Brain microvascular endothelial cell (primary cell): ENCODE measurements around the gene CLEC1A.
"Not testable (repeated sequence)": the region's sequence is repeated elsewhere in the genome, so short reads cannot be mapped to it uniquely, and the experiment has no call there.

ENCODE experiments used
- DNase-seq: peaks from one replicate; pipeline ENCODE4 v3.0.0-alpha.2; 2020
- H3K27ac ChIP-seq: fragments of 250-450 bp; sonication (Bioruptor Pico); 2 replicates; pipeline ENCODE4 v1.5.1; 2020; ENCODE audit warnings: mild to moderate bottlenecking, moderate library complexity
- H3K27me3 ChIP-seq: fragments of 250-450 bp; sonication (Bioruptor Pico); replicated peaks from 2 replicates; pipeline ENCODE4 v1.5.1; 2020; ENCODE audit warnings: mild to moderate bottlenecking
- H3K36me3 ChIP-seq: fragments of 250-450 bp; sonication (Bioruptor Pico); replicated peaks from 2 replicates; pipeline ENCODE4 v1.5.1; 2020; ENCODE audit warnings: mild to moderate bottlenecking
- H3K4me3 ChIP-seq: 2 replicates; pipeline ENCODE4 v1.5.1; 2011; ENCODE audit warnings: low read depth, mild to moderate bottlenecking, control low read depth, low read length, moderate library complexity
- in situ Hi-C: cut with HindIII; loops from 2 replicates; pipeline ENCODE4 v1.10.0; 2017; ENCODE audit warnings: low sequenced_read_pairs, low pct_ligation_motif_present
- TF ChIP-seq, protein P1 (sequence below): IDR thresholded peaks from 2 replicates; pipeline ENCODE4 v1.5.1; 2011; ENCODE audit warnings: low read depth, mild to moderate bottlenecking, moderate library complexity, low read length, control low read depth, inconsistent platforms; ENCODE audit errors: missing control alignments

The CLEC1A gene

DNA sequence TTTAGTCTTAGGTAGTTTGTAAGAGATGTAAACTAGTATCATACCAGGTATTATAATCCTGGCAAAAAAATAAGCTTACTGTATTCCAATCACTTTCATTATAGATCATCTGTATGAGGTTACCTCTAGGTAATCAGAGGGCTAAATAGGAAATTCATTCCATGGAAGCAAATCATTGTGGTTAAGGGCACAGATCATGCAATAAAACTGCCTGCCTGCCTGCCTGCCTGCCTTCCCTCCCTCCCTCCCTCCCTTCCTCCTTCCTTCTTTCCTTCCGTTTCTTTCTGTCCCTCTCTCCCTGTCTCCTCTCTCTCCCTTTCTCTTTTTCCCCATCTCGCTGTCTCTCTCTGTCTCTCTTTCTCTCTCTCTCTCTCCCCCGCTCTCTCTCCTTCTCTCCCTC lies 71.5 kb downstream of the CLEC1A start:
- no peak overlapping the region for H3K27ac ChIP-seq
- no peak overlapping the region for H3K4me3 ChIP-seq
- no peaks in the 10 kb centered on the region for H3K36me3 ChIP-seq
- TF ChIP-seq, protein P1, sequence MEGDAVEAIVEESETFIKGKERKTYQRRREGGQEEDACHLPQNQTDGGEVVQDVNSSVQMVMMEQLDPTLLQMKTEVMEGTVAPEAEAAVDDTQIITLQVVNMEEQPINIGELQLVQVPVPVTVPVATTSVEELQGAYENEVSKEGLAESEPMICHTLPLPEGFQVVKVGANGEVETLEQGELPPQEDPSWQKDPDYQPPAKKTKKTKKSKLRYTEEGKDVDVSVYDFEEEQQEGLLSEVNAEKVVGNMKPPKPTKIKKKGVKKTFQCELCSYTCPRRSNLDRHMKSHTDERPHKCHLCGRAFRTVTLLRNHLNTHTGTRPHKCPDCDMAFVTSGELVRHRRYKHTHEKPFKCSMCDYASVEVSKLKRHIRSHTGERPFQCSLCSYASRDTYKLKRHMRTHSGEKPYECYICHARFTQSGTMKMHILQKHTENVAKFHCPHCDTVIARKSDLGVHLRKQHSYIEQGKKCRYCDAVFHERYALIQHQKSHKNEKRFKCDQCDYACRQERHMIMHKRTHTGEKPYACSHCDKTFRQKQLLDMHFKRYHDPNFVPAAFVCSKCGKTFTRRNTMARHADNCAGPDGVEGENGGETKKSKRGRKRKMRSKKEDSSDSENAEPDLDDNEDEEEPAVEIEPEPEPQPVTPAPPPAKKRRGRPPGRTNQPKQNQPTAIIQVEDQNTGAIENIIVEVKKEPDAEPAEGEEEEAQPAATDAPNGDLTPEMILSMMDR: no peak
- in situ Hi-C loops: no loop called here
- H3K27me3 ChIP-seq: no peaks in the 10 kb centered on the region
- no peak for DNase-seq

DNA sequence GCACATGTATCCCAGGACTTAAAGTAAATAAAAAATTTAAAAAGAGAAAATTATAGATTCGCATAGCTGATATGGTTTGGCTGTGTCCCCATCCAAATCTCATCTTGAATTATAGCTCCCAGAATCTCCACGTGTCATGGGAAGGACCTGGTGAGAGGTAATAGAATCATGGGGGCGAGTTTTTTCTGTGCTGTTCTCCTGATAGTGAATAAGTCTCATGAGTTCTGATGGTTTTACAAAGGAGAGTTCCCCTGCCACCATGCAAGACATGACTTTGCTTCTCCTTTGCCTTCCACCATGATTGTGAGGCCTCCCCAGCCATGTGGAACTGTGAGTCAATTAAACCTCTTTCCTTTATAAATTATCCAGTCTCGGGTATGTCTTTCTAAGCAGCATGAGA lies 72.1 kb downstream of the CLEC1A start:
- H3K4me3 ChIP-seq, H3K36me3 ChIP-seq, in situ Hi-C loops, DNase-seq, H3K27me3 ChIP-seq, H3K27ac ChIP-seq: not testable (repeated sequence)

DNA sequence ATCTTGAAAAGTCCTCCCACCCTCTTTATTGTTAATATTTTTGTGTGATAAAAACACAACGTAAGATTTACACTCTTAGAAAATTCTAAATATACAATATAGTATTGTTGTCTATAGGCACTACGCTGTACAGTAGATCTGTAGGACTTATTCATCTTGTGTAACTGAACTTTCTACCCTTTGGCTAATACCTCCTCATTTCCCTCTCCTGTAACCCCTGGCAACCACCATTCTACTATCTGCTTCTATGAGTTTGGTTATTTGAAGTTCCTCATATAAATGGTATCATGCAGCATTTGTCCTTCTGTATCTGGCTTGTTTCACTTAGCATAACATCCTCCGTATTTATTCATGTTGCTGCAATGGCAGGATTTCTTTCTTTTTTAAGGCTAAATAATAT lies 73.5 kb downstream of the CLEC1A start:
- H3K36me3 ChIP-seq: no peaks in the 10 kb centered on the region
- H3K4me3 ChIP-seq: no peak overlapping the region
- no peak overlapping the region for H3K27ac ChIP-seq
- in situ Hi-C loops: no loop called here
- no peak for DNase-seq
- H3K27me3 ChIP-seq: no peaks in the 10 kb centered on the region
- TF ChIP-seq, protein P1: no peak

DNA sequence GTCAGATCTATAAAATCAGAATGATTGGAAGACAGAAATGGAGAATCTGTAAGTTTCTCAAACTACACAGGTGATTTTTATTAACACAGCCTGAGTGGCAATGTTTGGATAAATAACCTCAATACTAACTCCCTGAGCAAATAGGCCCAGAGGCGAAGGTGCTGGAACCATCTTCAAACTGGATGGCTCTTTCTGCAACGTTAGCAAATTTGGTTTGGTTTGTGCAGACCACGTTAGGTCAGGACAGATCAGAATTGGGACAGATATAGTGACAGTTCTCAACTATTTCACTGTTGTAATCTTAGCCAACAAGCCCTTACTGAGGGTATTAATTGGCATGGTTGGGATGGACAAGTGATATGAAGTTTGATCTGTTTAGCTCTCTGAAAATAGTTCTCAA lies 77.4 kb downstream of the CLEC1A start:
- no peak for DNase-seq
- Histone ChIP-seq H3K36me3 (no peaks in the 10 kb centered on the region), H3K27me3 (no peaks in the 10 kb centered on the region), H3K27ac (no peak overlapping the region), H3K4me3 (no peak overlapping the region)
- TF ChIP-seq, protein P1: no peak
- in situ Hi-C loops: no loop called here
